Loucy (cell line): ENCODE data around the gene SLC16A7.

ENCODE experiments used
- H2AFZ ChIP-seq: fragments of 200-600 bp; sonication (generic); 2 replicates; pipeline ENCODE4 v1.6.0; 2016; ENCODE audit warnings: antibody characterized with exemption, mild to moderate bottlenecking, low read length, moderate library complexity
- H3F3A ChIP-seq: fragments of 200-600 bp; 2 replicates; pipeline ENCODE4 v1.6.0; 2016; ENCODE audit warnings: antibody characterized with exemption, low read depth, mild to moderate bottlenecking
- H3K27me3 ChIP-seq: fragments of 200-600 bp; sonication (generic); 2 replicates; pipeline ENCODE4 v1.6.1; 2014; ENCODE audit warnings: low read length, mild to moderate bottlenecking; ENCODE audit not compliant: insufficient read depth, poor library complexity, severe bottlenecking
- H3K36me3 ChIP-seq: fragments of 200-600 bp; sonication (generic); 2 replicates; pipeline ENCODE4 v1.6.1; 2016; ENCODE audit warnings: low read length; ENCODE audit not compliant: insufficient read depth
- H3K4me1 ChIP-seq: fragments of 200-600 bp; sonication (generic); 2 replicates; pipeline ENCODE4 v1.5.1; 2014; ENCODE audit warnings: low read length, mild to moderate bottlenecking; ENCODE audit not compliant: insufficient read depth, poor library complexity, severe bottlenecking
- H3K4me2 ChIP-seq: fragments of 200-600 bp; sonication (generic); 2 replicates; pipeline ENCODE4 v1.6.0; 2014; ENCODE audit warnings: antibody characterized with exemption, low read length, low read depth, mild to moderate bottlenecking; ENCODE audit not compliant: poor library complexity, severe bottlenecking
- H3K4me3 ChIP-seq: fragments of 200-600 bp; sonication (generic); 2 replicates; pipeline ENCODE4 v1.5.1; 2014; ENCODE audit warnings: low read length, mild to moderate bottlenecking, mixed read lengths; ENCODE audit not compliant: poor library complexity, severe bottlenecking
- H3K79me2 ChIP-seq: fragments of 200-600 bp; sonication (generic); 2 replicates; pipeline ENCODE4 v1.6.1; 2014; ENCODE audit warnings: low read length; ENCODE audit not compliant: insufficient read depth
- H3K9ac ChIP-seq: fragments of 200-600 bp; sonication (generic); 2 replicates; pipeline ENCODE4 v1.6.0; 2014; ENCODE audit warnings: mild to moderate bottlenecking, low read depth, low read length, moderate library complexity; ENCODE audit not compliant: poor library complexity, severe bottlenecking
- H3K9me2 ChIP-seq: fragments of 200-600 bp; sonication (generic); replicated peaks from 2 replicates; pipeline ENCODE4 v1.6.1; 2016; ENCODE audit warnings: low read depth, low read length, mixed read lengths
- H3K9me3 ChIP-seq: fragments of 200-600 bp; sonication (generic); 2 replicates; pipeline ENCODE4 v1.6.1; 2014; ENCODE audit warnings: mild to moderate bottlenecking, antibody characterized with exemption, low read length, low read depth; ENCODE audit not compliant: insufficient read depth
- H4K20me1 ChIP-seq: fragments of 200-600 bp; sonication (generic); 2 replicates; pipeline ENCODE4 v1.6.0; 2014; ENCODE audit warnings: antibody characterized with exemption, low read length, mild to moderate bottlenecking; ENCODE audit not compliant: insufficient read depth, poor library complexity, severe bottlenecking
- EZH2phosphoT487 ChIP-seq: fragments of 200-600 bp; IDR thresholded peaks from 2 replicates; pipeline ENCODE4 v1.6.1; 2018; ENCODE audit warnings: antibody characterized with exemption, mild to moderate bottlenecking, moderate library complexity, borderline replicate concordance
- TF ChIP-seq, protein P1 (sequence below): fragments of 200-600 bp; sonication (generic); conservative IDR thresholded peaks from 2 replicates; pipeline ENCODE4 v1.5.1; 2014; ENCODE audit warnings: mild to moderate bottlenecking, antibody characterized with exemption, low read length

The SLC16A7 gene

GRCh38 chr12:59710004-59710628 is 114.3 kb downstream of the SLC16A7 start:
- Histone ChIP-seq H3K4me1 (no peaks in the 10 kb centered on the region), H4K20me1 (no peaks in the 10 kb centered on the region), H3K27me3 (no peaks in the 10 kb centered on the region), H3K4me3 (no peak overlapping the region), H3K9ac (no peak overlapping the region), H3K9me2 (no peaks in the 10 kb centered on the region), H3K36me3 (peaks cover 8% of the 10 kb centered on the region; the same call in 1 of the 2 replicates), H3K4me2 (no peak overlapping the region), H3F3A (no peaks in the 10 kb centered on the region), H3K79me2 (no peaks in the 10 kb centered on the region), H3K9me3 (no peaks in the 10 kb centered on the region), H2AFZ (no peak overlapping the region)
- TF ChIP-seq, protein P1, sequence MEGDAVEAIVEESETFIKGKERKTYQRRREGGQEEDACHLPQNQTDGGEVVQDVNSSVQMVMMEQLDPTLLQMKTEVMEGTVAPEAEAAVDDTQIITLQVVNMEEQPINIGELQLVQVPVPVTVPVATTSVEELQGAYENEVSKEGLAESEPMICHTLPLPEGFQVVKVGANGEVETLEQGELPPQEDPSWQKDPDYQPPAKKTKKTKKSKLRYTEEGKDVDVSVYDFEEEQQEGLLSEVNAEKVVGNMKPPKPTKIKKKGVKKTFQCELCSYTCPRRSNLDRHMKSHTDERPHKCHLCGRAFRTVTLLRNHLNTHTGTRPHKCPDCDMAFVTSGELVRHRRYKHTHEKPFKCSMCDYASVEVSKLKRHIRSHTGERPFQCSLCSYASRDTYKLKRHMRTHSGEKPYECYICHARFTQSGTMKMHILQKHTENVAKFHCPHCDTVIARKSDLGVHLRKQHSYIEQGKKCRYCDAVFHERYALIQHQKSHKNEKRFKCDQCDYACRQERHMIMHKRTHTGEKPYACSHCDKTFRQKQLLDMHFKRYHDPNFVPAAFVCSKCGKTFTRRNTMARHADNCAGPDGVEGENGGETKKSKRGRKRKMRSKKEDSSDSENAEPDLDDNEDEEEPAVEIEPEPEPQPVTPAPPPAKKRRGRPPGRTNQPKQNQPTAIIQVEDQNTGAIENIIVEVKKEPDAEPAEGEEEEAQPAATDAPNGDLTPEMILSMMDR, result no peak
- no peak for TF ChIP-seq EZH2phosphoT487

DNA sequence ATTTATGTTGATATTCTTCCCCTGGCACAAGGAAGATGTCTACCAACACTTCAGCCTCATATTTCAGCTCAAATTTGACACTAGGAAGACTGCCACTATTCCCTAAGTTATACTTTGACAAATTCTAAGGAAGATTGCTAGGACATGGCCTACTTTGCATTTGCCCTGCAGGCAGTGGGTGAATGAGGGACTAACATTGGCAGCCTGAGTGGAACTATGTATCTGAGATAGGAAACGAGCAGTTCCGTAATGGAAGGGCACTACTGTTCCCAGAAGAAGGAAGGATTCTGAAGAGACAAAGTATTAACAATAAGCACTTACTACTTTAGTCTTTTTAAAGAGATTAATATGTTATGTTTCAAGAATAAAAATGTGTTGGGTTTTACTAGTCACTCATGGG is 115.1 kb downstream of the SLC16A7 start:
- Histone ChIP-seq H3K9me3 (no peaks in the 10 kb centered on the region), H3F3A (no peaks in the 10 kb centered on the region), H3K4me3 (no peak overlapping the region), H3K27me3 (no peaks in the 10 kb centered on the region), H3K9ac (no peak overlapping the region), H3K36me3 (peaks cover 5% of the 10 kb centered on the region; the same call in 1 of the 2 replicates), H2AFZ (no peak overlapping the region), H3K4me2 (no peak overlapping the region), H4K20me1 (no peaks in the 10 kb centered on the region), H3K9me2 (no peaks in the 10 kb centered on the region), H3K79me2 (no peaks in the 10 kb centered on the region), H3K4me1 (peaks cover 4% of the 10 kb centered on the region)
- no peak for TF ChIP-seq EZH2phosphoT487
- TF ChIP-seq, protein P1, result no peak

- no peaks in the 10 kb centered on the region for H3K36me3 ChIP-seq
- H3K79me2 ChIP-seq, result no peaks in the 10 kb centered on the region
- H3K4me3 ChIP-seq, result no peak overlapping the region
- no peak overlapping the region for H2AFZ ChIP-seq
- peaks cover 4% of the 10 kb centered on the region for H3K4me1 ChIP-seq
- H3K4me2 ChIP-seq, result no peak overlapping the region
- H3K9ac ChIP-seq, result no peak overlapping the region
- TF ChIP-seq, protein P1, result no peak
- no peaks in the 10 kb centered on the region for H3K9me3 ChIP-seq
- no peaks in the 10 kb centered on the region for H3K27me3 ChIP-seq
- H4K20me1 ChIP-seq, result no peaks in the 10 kb centered on the region
- no peaks in the 10 kb centered on the region for H3F3A ChIP-seq
- no peaks in the 10 kb centered on the region for H3K9me2 ChIP-seq
These were observed 119.6 kb downstream of the SLC16A7 start for GRCh38 chr12:59715434-59715833.
